HG03103 (cell line): ENCODE results near the gene KIAA1958.
"Not testable (repeated sequence)": the region's sequence is repeated elsewhere in the genome, so short reads cannot be mapped to it uniquely, and the experiment has no call there.

Experiments used
- ATAC-seq: cut with Tn5 transposase; IDR thresholded peaks from one replicate; pipeline ENCODE4 v1.9.1; 2021; ENCODE audit warnings: low read depth; ENCODE audit not compliant: unreplicated experiment

Gene KIAA1958

GRCh38 chr9:112487799-112488340, 1.2 kb downstream of the KIAA1958 start:
- ATAC-seq: no peak

- no peak for ATAC-seq
These were observed 2.5 kb downstream of the KIAA1958 start for GRCh38 chr9:112489039-112489546.

GRCh38 chr9:112489876-112490666, 3.4 kb downstream of the KIAA1958 start:
- no peak for ATAC-seq

- ATAC-seq: no peak
These were observed 6.9 kb downstream of the KIAA1958 start for GRCh38 chr9:112493393-112494137.

GRCh38 chr9:112494153-112494552, 7.5 kb downstream of the KIAA1958 start:
- ATAC-seq: no peak

- no peak for ATAC-seq
These were observed 9.0 kb downstream of the KIAA1958 start for GRCh38 chr9:112495614-112496013.

GRCh38 chr9:112496074-112496722, 9.6 kb downstream of the KIAA1958 start:
- no peak for ATAC-seq

- ATAC-seq: no peak
These were observed 14.2 kb downstream of the KIAA1958 start for GRCh38 chr9:112500842-112501241.

GRCh38 chr9:112501287-112501686, 14.7 kb downstream of the KIAA1958 start:
- ATAC-seq: no peak

GRCh38 chr9:112502175-112502946, 15.7 kb downstream of the KIAA1958 start:
- no peak for ATAC-seq

GRCh38 chr9:112503170-112503569, 16.5 kb downstream of the KIAA1958 start:
- no peak for ATAC-seq

GRCh38 chr9:112505086-112505485, 18.5 kb downstream of the KIAA1958 start:
- no peak for ATAC-seq

GRCh38 chr9:112505607-112506006, 19.0 kb downstream of the KIAA1958 start:
- no peak for ATAC-seq

GRCh38 chr9:112506571-112506970, 19.9 kb downstream of the KIAA1958 start:
- no peak for ATAC-seq

- no peak for ATAC-seq
These were observed 20.5 kb downstream of the KIAA1958 start for GRCh38 chr9:112507001-112507680.

- ATAC-seq: no peak
These were observed 21.8 kb downstream of the KIAA1958 start for GRCh38 chr9:112508377-112508776.

GRCh38 chr9:112512377-112512776, 25.8 kb downstream of the KIAA1958 start:
- ATAC-seq: not testable (repeated sequence)

GRCh38 chr9:112516769-112517168, 30.1 kb downstream of the KIAA1958 start:
- ATAC-seq: no peak

GRCh38 chr9:112520069-112520468, 33.4 kb downstream of the KIAA1958 start:
- no peak for ATAC-seq

GRCh38 chr9:112520656-112521055, 34.0 kb downstream of the KIAA1958 start:
- no peak for ATAC-seq
